ENCODE measurements around the gene SRRM4. TPM values are rescaled to one million over a fixed set of nuclear protein-coding genes. Genes with fewer than 3 reads are reported as not detected.

The SRRM4 gene
- total RNA-seq, 1 experiment from 2014 or later, result 0.02 TPM

- Histone ChIP-seq H3K4me2 (ENCODE audit: low read length) (no peak overlapping the region), H3K27ac (ENCODE audit: low read depth, low read length) (no peak overlapping the region), H2AFZ (ENCODE audit: low read depth, low read length, poor library complexity, severe bottlenecking) (no peak overlapping the region), H3K27me3 (ENCODE audit: insufficient read depth, low read length) (no peaks in the 10 kb centered on the region), H3K9me3 (ENCODE audit: control insufficient read depth in 1 of 2, insufficient read depth in 1 of 2, low read depth in 1 of 2, low read length in 2 of 2) (no peaks in the 10 kb centered on the region), H3K36me3 (ENCODE audit: control insufficient read depth in 1 of 2, insufficient read depth in 2 of 2, low read length in 2 of 2) (no peaks in the 10 kb centered on the region), H4K20me1 (ENCODE audit: insufficient read depth) (no peaks in the 10 kb centered on the region), H3K4me3 (replicated peaks in 1 of 2; ENCODE audit: low read depth in 1 of 2, low read length in 2 of 2) (no peak overlapping the region), H3K9me2 (ENCODE audit: insufficient read depth) (no peaks in the 10 kb centered on the region), H3K9ac (ENCODE audit: low read length) (no peak overlapping the region), H3K79me2 (ENCODE audit: insufficient read depth, low read length) (no peaks in the 10 kb centered on the region), H3K4me1 (ENCODE audit: control insufficient read depth in 1 of 2, insufficient read depth in 2 of 2, low read length in 2 of 2) (peaks cover 34 to 44% of the 10 kb centered on the region in 2 experiments)
- ATAC-seq (no peak), DNase-seq (ENCODE audit: low read depth, low spot score) (no peak)
- RAD21 ChIA-PET (ENCODE audit: low non-redundant PET in 1 of 2, low total read pairs in 2 of 2, uncharacterized antibody in 2 of 2, unreplicated experiment in 2 of 2), result no interaction called here
- BruUV-seq (replicated peaks), result no TSS peak
- TF ChIP-seq RAD21 (IDR thresholded peaks at IDR 0.05; ENCODE audit: low read depth) (no peak), SIN3A (IDR thresholded peaks at IDR 0.05; ENCODE audit: low read depth) (no peak), CEBPB (IDR thresholded peaks at IDR 0.05; ENCODE audit: low read depth) (no peak), MAX (IDR thresholded peaks at IDR 0.05) (no peak), ZNF274 (IDR thresholded peaks at IDR 0.05; ENCODE audit: low read depth, low read length) (no peak), EGR1 (IDR thresholded peaks at IDR 0.05; ENCODE audit: low read depth) (no peak), JUND (IDR thresholded peaks at IDR 0.05) (no peak), SP1 (IDR thresholded peaks at IDR 0.05; ENCODE audit: low read depth) (no peak), ELF1 (IDR thresholded peaks at IDR 0.05; ENCODE audit: borderline replicate concordance, low read depth) (no peak)
- intact Hi-C loops (cut with micrococcal nuclease), result no loop called here
- POLR2A ChIA-PET, result no interaction called here
- CTCF ChIA-PET, result no interaction called here
These were observed 193.7 kb downstream of the SRRM4 start for GRCh38 chr12:119175081-119175480.

- Histone ChIP-seq H3K4me3 (replicated peaks in 1 of 2; ENCODE audit: low read depth in 1 of 2, low read length in 2 of 2) (peak overlapping the region; percentile 34), H4K20me1 (ENCODE audit: insufficient read depth) (no peaks in the 10 kb centered on the region), H2AFZ (ENCODE audit: low read depth, low read length, poor library complexity, severe bottlenecking) (peak overlapping the region; percentile 7), H3K27ac (ENCODE audit: low read depth, low read length) (no peak overlapping the region), H3K79me2 (ENCODE audit: insufficient read depth, low read length) (no peaks in the 10 kb centered on the region), H3K27me3 (ENCODE audit: insufficient read depth, low read length) (no peaks in the 10 kb centered on the region), H3K4me2 (ENCODE audit: low read length) (peak overlapping the region; percentile 78), H3K9me3 (ENCODE audit: control insufficient read depth in 1 of 2, insufficient read depth in 1 of 2, low read depth in 1 of 2, low read length in 2 of 2) (no peaks in the 10 kb centered on the region), H3K9me2 (ENCODE audit: insufficient read depth) (no peaks in the 10 kb centered on the region), H3K36me3 (ENCODE audit: control insufficient read depth in 1 of 2, insufficient read depth in 2 of 2, low read length in 2 of 2) (no peaks in the 10 kb centered on the region), H3K4me1 (ENCODE audit: control insufficient read depth in 1 of 2, insufficient read depth in 2 of 2, low read length in 2 of 2) (peaks cover 45 to 56% of the 10 kb centered on the region in 2 experiments), H3K9ac (ENCODE audit: low read length) (peak overlapping the region; percentile 58)
- no TSS peak for BruUV-seq (replicated peaks)
- DNase-seq (ENCODE audit: low read depth, low spot score), result peak; percentile 64
- ChIA-PET RAD21 (ENCODE audit: low non-redundant PET in 1 of 2, low total read pairs in 2 of 2, uncharacterized antibody in 2 of 2, unreplicated experiment in 2 of 2) (no interaction called here), CTCF (interaction anchor here (0.6 kb wide), 1 partner anchor 22 kb away, joined by 3 read pairs; no protein-coding TSS in a partner anchor), POLR2A (no interaction called here)
- intact Hi-C loops (cut with micrococcal nuclease), result no loop called here
- ATAC-seq, result peak; percentile 53
- TF ChIP-seq SP1 (IDR thresholded peaks at IDR 0.05; ENCODE audit: low read depth) (peak; percentile 72), MAX (IDR thresholded peaks at IDR 0.05) (peak; percentile 39; the same call in 1 of the 2 replicates), CBX3 (IDR thresholded peaks at IDR 0.05; ENCODE audit: low read depth) (peak; percentile 40; the same call in 1 of the 2 replicates), REST (IDR thresholded peaks at IDR 0.05; ENCODE audit: low read depth) (no peak), POLR2A (IDR thresholded peaks at IDR 0.05; ENCODE audit: borderline replicate concordance, extremely low read depth, insufficient read depth, insufficient read length) (no peak), EZH2phosphoT487 (IDR thresholded peaks at IDR 0.05; ENCODE audit: borderline replicate concordance) (no peak), RAD21 (IDR thresholded peaks at IDR 0.05; ENCODE audit: low read depth) (no peak), CTCF (IDR thresholded peaks at IDR 0.05 in 2 of 3, conservative IDR thresholded peaks at IDR 0.05 in 1 of 3; ENCODE audit: borderline replicate concordance in 1 of 3, insufficient read depth in 1 of 3, low read depth in 2 of 3, low read length in 2 of 3) (no peak), ELF1 (IDR thresholded peaks at IDR 0.05; ENCODE audit: borderline replicate concordance, low read depth) (no peak), EGR1 (IDR thresholded peaks at IDR 0.05; ENCODE audit: low read depth) (peak; percentile 65; the same call in 1 of the 2 replicates)
These were observed 195.1 kb downstream of the SRRM4 start for GRCh38 chr12:119176267-119177055.

Measured in HCT116 (cell line).